NCI-H2196 (cell line): Measurements from ENCODE around the gene RET.
"Not testable (repeated sequence)": the region's sequence is repeated elsewhere in the genome, so short reads cannot be mapped to it uniquely, and the experiment has no call there.

Experiments used
- DNase-seq: peaks from one replicate; lab custom pipeline; 2025; ENCODE audit not compliant: unreplicated experiment; lab: John Stamatoyannopoulos, UW

Gene RET

GRCh38 chr10:43132867-43133787, 56.3 kb downstream of the RET start:
- no peak for DNase-seq

- no peak for DNase-seq
These were observed 57.4 kb downstream of the RET start for GRCh38 chr10:43134126-43134905.

DNA sequence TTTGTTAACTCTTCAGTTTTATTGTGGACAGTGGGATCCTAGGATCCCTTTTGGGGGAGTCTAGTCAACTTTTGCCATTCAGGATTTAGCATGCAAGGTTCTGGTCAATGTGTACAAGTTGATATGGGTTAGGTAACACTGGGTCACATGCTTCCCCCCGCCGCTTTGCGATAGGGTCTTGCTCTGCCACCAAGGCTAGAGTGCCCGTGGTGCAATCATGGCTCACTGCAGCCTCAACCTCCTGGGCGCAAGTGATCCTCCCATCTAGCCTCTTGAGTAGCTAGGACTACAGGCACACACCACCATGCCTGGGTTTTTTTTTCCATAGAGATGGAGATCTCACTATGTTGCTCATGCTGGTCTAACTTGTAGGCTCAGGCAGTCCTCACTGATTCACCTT, 58.2 kb downstream of the RET start:
- no peak for DNase-seq

GRCh38 chr10:43135656-43136055, 58.8 kb downstream of the RET start:
- DNase-seq: no peak

DNA sequence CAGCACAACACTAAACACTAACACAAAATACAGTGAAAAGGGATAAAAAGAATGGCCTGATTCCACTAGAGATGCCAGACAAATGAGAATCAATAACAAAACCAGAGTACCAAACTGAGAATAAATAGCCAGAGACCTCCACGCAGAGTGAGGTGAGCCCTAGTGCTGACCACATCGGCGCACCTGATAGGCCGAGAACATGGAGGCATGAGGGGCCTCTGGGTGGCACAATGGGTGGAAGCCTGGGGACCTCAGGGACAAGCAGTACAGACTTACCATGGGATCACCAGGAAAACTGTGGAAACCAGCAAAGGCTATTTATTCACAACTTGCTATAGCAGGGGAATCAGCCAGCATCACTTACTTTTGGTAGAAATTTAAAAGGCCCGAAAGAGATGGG, 59.6 kb downstream of the RET start:
- no peak for DNase-seq

- DNase-seq: no peak
These were observed 60.3 kb downstream of the RET start for GRCh38 chr10:43136995-43137716.

DNA sequence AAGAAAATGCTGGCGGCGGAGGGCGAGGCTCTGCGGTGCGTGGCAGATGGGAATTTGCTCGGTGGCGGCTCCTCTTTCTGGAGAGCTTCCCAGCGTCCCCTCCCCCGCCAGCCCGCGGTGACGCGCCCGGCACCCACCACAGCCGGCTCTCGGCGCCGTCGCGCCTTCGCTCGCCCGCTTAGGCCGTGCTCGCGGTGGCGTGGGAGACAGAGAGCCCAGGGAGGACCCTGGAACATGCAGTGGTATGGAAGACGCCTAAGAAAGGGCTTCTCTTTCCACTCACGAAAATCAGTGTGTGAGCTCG, 60.8 kb downstream of the RET start:
- DNase-seq: no peak

DNA sequence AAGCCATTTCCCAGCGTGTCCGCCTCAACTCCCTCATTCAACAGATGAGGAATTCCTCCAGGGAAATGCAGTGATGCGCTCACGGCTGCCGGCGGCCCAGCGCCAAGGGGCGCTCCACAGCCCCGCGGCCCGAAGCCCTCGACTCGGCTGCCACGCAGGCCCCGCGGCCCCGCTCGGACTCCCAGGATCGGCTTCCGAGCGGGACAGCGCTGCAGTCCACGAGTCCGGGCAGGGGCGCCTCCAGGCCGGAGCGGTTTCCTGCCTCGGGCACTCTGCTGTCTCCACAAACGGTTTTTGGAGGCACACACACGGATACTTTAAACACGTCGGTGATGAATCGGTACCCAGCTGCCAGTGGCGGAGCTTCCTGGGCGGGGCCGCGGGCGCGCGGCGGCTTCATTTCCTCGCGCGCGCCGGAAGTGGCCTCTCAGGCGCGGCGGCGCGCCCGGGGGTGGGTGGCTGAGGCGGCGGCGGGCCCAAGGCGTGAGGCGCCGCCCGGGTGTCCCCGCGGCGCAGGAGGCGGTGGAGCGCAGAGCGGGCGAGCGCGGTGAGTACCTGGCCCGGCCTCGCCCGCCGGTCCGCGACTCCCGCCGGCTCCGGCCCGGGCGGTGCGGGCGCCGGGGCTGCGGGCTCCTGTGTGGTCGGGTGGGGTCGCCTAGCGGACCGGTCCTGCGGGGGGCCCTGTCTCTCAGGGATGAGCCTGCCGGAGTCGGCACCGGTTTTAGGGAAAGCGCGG, 61.3 kb downstream of the RET start, which contains the start of gene CSGALNACT2:
TSS of gene CSGALNACT2 (plus strand) at position 425 of the 736 bp plus-strand sequence. CDS start 16,705 bp downstream, outside the sequence.
- peak; percentile 72 for DNase-seq

DNA sequence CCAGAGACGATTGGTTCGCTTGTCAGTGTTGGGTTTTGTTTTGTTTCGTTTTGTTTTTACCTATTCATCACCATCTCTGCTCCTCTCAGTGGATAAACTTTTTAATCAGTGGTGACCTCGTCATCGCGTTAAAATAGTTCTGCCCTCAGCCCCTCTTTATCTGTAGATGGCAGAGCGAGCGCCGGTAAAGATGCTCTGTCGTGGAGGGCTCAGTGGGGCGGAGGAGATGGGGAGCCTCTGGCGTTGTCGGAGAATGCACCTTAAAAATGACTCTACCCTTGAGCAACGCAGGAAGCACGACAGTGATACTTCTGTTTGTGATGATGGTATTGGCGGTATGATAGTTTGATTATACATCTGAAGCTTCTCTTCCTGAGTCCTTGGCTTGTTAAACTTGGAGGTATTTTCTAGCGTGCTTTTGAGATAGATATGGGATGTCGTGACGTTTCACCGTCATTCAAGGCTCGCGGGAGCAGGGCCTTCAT, 61.9 kb downstream of the RET start:
- no peak for DNase-seq

GRCh38 chr10:43141421-43141820, 64.6 kb downstream of the RET start:
- no peak for DNase-seq

DNA sequence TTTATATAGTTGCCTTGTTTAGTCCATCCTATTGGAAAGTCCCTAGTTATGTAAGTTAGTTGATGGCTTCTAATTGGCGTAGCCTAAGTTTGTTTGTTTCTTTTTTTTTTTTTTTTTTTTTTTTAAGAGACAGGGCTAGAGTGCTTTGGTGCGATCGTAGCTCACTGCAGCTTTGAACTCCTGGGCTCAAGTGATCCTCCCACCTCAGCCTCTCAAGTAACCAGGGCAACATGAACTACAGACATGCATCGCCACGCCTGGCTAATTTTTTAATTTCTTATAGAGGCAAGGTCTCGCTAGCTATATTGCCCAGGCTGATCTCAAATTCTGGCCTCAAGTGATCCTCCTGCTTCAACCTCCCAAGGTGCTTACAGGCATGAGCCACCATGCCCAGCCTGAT, 68.4 kb downstream of the RET start:
- DNase-seq: no peak

DNA sequence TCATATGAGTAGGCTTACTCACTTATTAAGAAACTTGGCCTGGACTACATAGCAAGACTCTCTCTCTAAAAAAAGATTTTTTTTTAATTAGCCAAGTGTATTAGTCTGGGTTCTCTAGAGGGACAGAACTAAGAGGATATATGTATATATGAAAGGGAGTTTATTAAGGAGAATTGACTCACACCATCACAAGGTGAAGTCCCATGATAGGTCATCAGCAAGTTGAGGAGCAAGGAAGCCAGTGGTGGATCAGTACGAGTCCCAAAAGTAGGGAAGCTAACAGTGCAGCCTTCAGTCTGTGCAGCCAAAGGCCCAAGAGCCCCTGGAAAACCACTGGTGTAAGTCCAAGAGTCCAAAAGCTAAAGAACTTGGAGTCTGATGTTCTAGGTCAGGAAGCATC, 69.1 kb downstream of the RET start:
- not testable (repeated sequence) for DNase-seq

DNA sequence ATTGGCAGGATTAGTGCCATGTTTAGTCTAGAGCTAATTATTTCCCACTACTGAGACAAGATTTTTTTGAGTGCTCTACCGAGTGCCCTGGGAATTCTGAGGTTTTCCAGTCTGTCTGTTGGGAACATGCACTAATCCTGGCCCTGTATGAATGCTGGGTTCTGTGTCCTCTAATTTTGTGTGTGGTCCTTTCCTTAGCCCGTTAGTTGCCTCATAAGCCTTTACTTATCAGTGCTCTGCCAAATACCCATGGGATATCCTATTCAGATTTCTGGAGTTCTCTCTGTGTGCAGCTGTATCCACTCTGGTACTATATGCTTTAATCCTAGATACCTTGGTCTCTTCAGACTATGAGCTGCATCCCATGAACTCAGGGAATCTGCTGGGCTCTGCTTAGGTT, 74.5 kb downstream of the RET start:
- DNase-seq: no peak

DNA sequence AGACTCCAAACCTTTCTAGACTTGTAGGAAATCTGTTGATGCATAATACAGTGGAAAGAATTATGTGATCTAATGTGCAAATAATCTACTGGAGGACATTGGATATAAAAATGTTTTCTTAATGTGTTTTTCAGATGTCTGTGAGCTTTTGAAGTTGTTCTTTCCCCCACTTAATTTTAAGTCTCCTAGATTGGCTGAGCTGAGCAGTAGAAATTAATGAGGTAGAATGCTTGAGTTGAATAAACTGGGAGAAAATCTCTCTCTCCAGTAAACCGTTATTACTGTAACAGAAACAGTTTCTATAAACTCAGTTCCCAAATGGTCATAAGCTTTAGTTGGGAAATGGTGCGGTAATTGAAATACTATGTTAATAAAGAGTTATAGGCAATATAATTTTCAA, 77.0 kb downstream of the RET start:
- no peak for DNase-seq

- no peak for DNase-seq
These were observed 78.4 kb downstream of the RET start for GRCh38 chr10:43155221-43155620.

DNA sequence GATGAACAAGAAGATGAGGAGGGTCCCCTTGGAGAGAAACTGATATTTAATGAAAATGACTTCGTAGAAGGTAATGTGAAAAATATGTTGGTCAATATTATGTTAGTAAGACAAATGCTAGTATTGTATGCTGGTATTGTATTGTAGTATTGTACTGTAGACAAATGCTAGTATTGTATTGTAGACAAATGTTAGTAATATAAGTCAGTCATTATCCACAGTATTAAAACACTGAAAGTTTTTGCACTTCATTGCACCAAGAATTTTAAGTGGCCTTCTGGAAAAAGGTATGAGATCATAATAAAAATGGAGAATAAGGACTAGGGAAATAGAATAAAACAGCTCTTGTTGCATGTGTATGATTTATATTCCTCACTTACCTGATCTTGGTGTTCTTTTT, 78.9 kb downstream of the RET start:
- no peak for DNase-seq

GRCh38 chr10:43156590-43157341, 79.9 kb downstream of the RET start:
- no peak for DNase-seq

DNA sequence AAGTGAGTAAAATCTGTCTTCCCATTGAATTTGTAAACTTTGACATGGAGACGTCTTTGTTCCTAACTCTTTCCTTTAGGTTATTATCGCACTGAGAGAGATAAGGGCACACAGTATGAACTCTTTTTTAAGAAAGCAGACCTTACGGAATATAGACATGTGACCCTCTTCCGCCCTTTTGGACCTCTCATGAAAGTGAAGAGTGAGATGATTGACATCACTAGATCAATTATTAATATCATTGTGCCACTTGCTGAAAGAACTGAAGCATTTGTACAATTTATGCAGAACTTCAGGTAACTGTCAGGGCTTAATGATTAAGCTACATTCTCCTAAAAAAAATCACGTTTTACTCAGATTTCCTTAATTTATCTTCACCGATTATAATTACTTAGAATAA, 81.8 kb downstream of the RET start:
- no peak for DNase-seq

- no peak for DNase-seq
These were observed 83.4 kb downstream of the RET start for GRCh38 chr10:43160046-43160920.
